ENCODE results near the gene GMNC. TPM values are rescaled to one million over a fixed set of nuclear protein-coding genes. Genes with fewer than 3 reads are reported as not detected.
"Not testable (repeated sequence)": the region's sequence is repeated elsewhere in the genome, so short reads cannot be mapped to it uniquely, and the experiment has no call there.

GMNC gene
- 0.51 TPM for total RNA-seq

- peak; percentile 61 for DNase-seq
Observed at GRCh38 chr3:190862209-190863118, at the start of gene GMNC. TSS of gene GMNC (minus strand) at chr3:190862694. CDS start at chr3:190862615, 79 bp downstream.

GRCh38 chr3:190911382-190911781, 48.9 kb upstream of the GMNC start:
- DNase-seq = no peak

GRCh38 chr3:190909908-190910307, 47.4 kb upstream of the GMNC start:
- DNase-seq = no peak

GRCh38 chr3:190903156-190903555, 40.7 kb upstream of the GMNC start:
- no peak for DNase-seq

- DNase-seq = no peak
Observed at GRCh38 chr3:190902292-190902691, 39.8 kb upstream of the GMNC start.

GRCh38 chr3:190892395-190892902, 30.0 kb upstream of the GMNC start:
- no peak for DNase-seq

- DNase-seq = no peak
Observed at GRCh38 chr3:190886945-190887344, 24.5 kb upstream of the GMNC start.

GRCh38 chr3:190883973-190884832, 21.7 kb upstream of the GMNC start:
- DNase-seq = peak; percentile 83

GRCh38 chr3:190883141-190883540, 20.6 kb upstream of the GMNC start:
- DNase-seq = no peak

GRCh38 chr3:190877925-190878324, 15.4 kb upstream of the GMNC start:
- no peak for DNase-seq

GRCh38 chr3:190876433-190876832, 13.9 kb upstream of the GMNC start:
- DNase-seq = not testable (repeated sequence)

- not testable (repeated sequence) for DNase-seq
Observed at GRCh38 chr3:190875061-190875460, 12.6 kb upstream of the GMNC start.

- no peak for DNase-seq
Observed at GRCh38 chr3:190870127-190870526, 7.6 kb upstream of the GMNC start.

GRCh38 chr3:190867071-190867470, 4.6 kb upstream of the GMNC start:
- DNase-seq = no peak

- no peak for DNase-seq
Observed at GRCh38 chr3:190865828-190866227, 3.3 kb upstream of the GMNC start.

- DNase-seq = no peak
Observed at GRCh38 chr3:190865419-190865818, 2.9 kb upstream of the GMNC start.

- DNase-seq = no peak
Observed at GRCh38 chr3:190864002-190864401, 1.5 kb upstream of the GMNC start.

- DNase-seq = no peak
Observed at GRCh38 chr3:190863119-190863465, 598 bp upstream of the GMNC start.

- no peak for DNase-seq
Observed at GRCh38 chr3:190860521-190860920, 2.0 kb downstream of the GMNC start.

GRCh38 chr3:190855151-190855550, 7.3 kb downstream of the GMNC start:
- DNase-seq = no peak

GRCh38 chr3:190854062-190854461, 8.4 kb downstream of the GMNC start:
- no peak for DNase-seq

- DNase-seq = no peak
Observed at GRCh38 chr3:190853464-190853863, 9.0 kb downstream of the GMNC start.

GRCh38 chr3:190849607-190850006, 12.9 kb downstream of the GMNC start:
- no peak for DNase-seq

All from tongue (tissue), 2 donors.